ENCODE results near the gene RAPGEF3. TPM values are rescaled to one million over a fixed set of nuclear protein-coding genes. Genes with fewer than 3 reads are reported as not detected.

Gene RAPGEF3
- total and polyA plus RNA-seq, 2 donors (not counting 1 experiment from before 2014, with no cell fraction given), result 1.8 to 5.2 TPM

GRCh38 chr12:47779943-47780504 is 21.3 kb upstream of the RAPGEF3 start:
- no peak overlapping the region for H3K27ac Mint-ChIP-seq

More at GRCh38 chr12:47779943-47780504, 21.3 kb upstream of the RAPGEF3 start:
- Mint-ChIP-seq H3K4me1 (peaks cover 18% of the 10 kb centered on the region), H3K4me3 (no peak overlapping the region), H3K27me3 (no peaks in the 10 kb centered on the region), H3K9me3 (ENCODE audit: insufficient read depth) (no peaks in the 10 kb centered on the region)
- WGBS (ENCODE audit: insufficient coverage), result 87% methylated on average over 6 of the region's 11 CpGs
- no peak overlapping the region for H3K9ac ChIP-seq (ENCODE audit: low read length)
- H3K36me3 ChIP-seq (replicated peaks in 1 of 2; ENCODE audit: control extremely low read depth in 1 of 2, control insufficient read depth in 1 of 2, extremely low read depth in 1 of 2, insufficient read depth in 2 of 2, low read length in 1 of 2), result peaks cover 0 to 20% of the 10 kb centered on the region in 2 experiments
- no peak overlapping the region for H3K27ac ChIP-seq (ENCODE audit: low read length in 2 of 2)
- no peak overlapping the region for H3K4me2 ChIP-seq (replicated peaks; ENCODE audit: low read depth, low read length, poor library complexity, severe bottlenecking)
- no peak overlapping the region for H2AFZ ChIP-seq (ENCODE audit: insufficient read depth, low read depth, low read length, poor library complexity, severe bottlenecking)
- H3K9me3 ChIP-seq (ENCODE audit: control extremely low read depth in 1 of 3, control insufficient read depth in 2 of 3, insufficient read depth in 1 of 3, low read length in 2 of 3), result no peaks in the 10 kb centered on the region
- no peak overlapping the region for H3K4me3 ChIP-seq (ENCODE audit: control extremely low read depth in 1 of 5, extremely low read depth in 1 of 5, insufficient read depth in 1 of 5, low read depth in 2 of 5, low read length in 4 of 5)
- ChIA-PET POLR2A (interaction anchor here (0.5 to 1.3 kb wide), 3 partner anchors 17 to 52 kb away, joined by 3 to 6 read pairs (median 4); no protein-coding TSS in a partner anchor), CTCF (interaction anchor here (0.7 to 20.0 kb wide), 18 partner anchors 9 to 128 kb away, joined by 3 to 584 read pairs (median 8); partner anchors contain the start of genes ENDOU, HDAC7, RAPGEF3 and RPAP3)
- no peaks in the 10 kb centered on the region for H3K27me3 ChIP-seq (replicated peaks in 1 of 4; ENCODE audit: control extremely low read depth in 1 of 4, control insufficient read depth in 3 of 4, insufficient read depth in 4 of 4, low read length in 3 of 4)
- peaks cover 0 to 9% of the 10 kb centered on the region in 2 donors for H3K4me1 ChIP-seq (ENCODE audit: control insufficient read depth in 2 of 2, insufficient read depth in 2 of 2, low read length in 2 of 2)
- ATAC-seq (ENCODE audit: low read depth) (no peak), DNase-seq (no peak)
- H4K20me1 ChIP-seq (ENCODE audit: control insufficient read depth, insufficient read depth, low read length, poor library complexity, severe bottlenecking), result peaks cover 40% of the 10 kb centered on the region
- TF ChIP-seq EZH2 (IDR thresholded peaks at IDR 0.05; ENCODE audit: borderline replicate concordance, insufficient read depth, low read depth, low read length, poor library complexity, severe bottlenecking), result no peak
- TF ChIP-seq CTCF (IDR thresholded peaks at IDR 0.05), result no peak
- intact Hi-C loops (cut with micrococcal nuclease), result loop anchor here (1.0 kb wide), 5 partner anchors 21 to 129 kb away; no protein-coding TSS in a partner anchor
- H3K79me2 ChIP-seq (ENCODE audit: control insufficient read depth, insufficient read depth, low read length), result peaks cover 14% of the 10 kb centered on the region
